Right ventricle myocardium superior (tissue), 1 donor: Measurements from ENCODE around the gene CCR6. TPM values are rescaled to one million over a fixed set of nuclear protein-coding genes. Genes with fewer than 3 reads are reported as not detected.
"Not testable (repeated sequence)": the region's sequence is repeated elsewhere in the genome, so short reads cannot be mapped to it uniquely, and the experiment has no call there.

Experiments
- ATAC-seq: fragments of 200-7000 bp; cut with Tn5 transposase; one replicate; pipeline ENCODE4 v1.9.1; 2020; ENCODE audit warnings: mild to moderate bottlenecking; ENCODE audit not compliant: poor library complexity
- DNase-seq: peaks from one replicate; pipeline ENCODE4 v3.0.0-alpha.2; 2020
- intact Hi-C: fragments of 100-400 bp; cut with DNase I; formaldehyde crosslinking; loops from one replicate; pipeline ENCODE4 v1.11.2; 2022
- total RNA-seq: library from RNA; stranded (reverse); fragmentation: NEBNext Ultra II Directional; extraction: Animal tissue kit (Norgen Biotek cat#: 25700); gene quantifications from one replicate; pipeline ENCODE4 v1.2.1, GENCODE V29; 2021
- donor health status: DM: no; HTN: yes; CAD: no; lungs with severe emphysema.

The CCR6 gene
- total RNA-seq, 1 donor from 2014 or later, result not detected

GRCh38 chr6:167185101-167185500 is 62.2 kb downstream of the CCR6 start:
- ATAC-seq, DNase-seq, intact Hi-C loops: not testable (repeated sequence)

GRCh38 chr6:167187275-167187674 is 64.4 kb downstream of the CCR6 start:
- DNase-seq, intact Hi-C loops, ATAC-seq: not testable (repeated sequence)

Other genes with a start within 250 kb of the CCR6 start
- 12.3 TPM for gene RNASET2, start 166.5 kb upstream of the CCR6 start, total RNA-seq
- 13.2 TPM for gene CEP43, start 123.7 kb upstream of the CCR6 start, total RNA-seq
- gene GPR31, start 34.9 kb downstream of the CCR6 start, total RNA-seq, result not detected
- gene UNC93A, start 168.2 kb downstream of the CCR6 start, total RNA-seq, result not detected
- not detected for gene TTLL2, start 202.0 kb downstream of the CCR6 start, total RNA-seq